Activated CD8-positive, alpha-beta memory T cell treated with anti-CD3 and anti-CD28 coated beads, Interleukin-2, amount 50 U/mL, for 48 hours (primary cell): Measurements from ENCODE around the gene BLM.
"Not testable (repeated sequence)": the region's sequence is repeated elsewhere in the genome, so short reads cannot be mapped to it uniquely, and the experiment has no call there.

Experiments used
- DNase-seq: peaks from one replicate; pipeline ENCODE4 v3.0.0-alpha.2; 2020

Gene BLM

DNA sequence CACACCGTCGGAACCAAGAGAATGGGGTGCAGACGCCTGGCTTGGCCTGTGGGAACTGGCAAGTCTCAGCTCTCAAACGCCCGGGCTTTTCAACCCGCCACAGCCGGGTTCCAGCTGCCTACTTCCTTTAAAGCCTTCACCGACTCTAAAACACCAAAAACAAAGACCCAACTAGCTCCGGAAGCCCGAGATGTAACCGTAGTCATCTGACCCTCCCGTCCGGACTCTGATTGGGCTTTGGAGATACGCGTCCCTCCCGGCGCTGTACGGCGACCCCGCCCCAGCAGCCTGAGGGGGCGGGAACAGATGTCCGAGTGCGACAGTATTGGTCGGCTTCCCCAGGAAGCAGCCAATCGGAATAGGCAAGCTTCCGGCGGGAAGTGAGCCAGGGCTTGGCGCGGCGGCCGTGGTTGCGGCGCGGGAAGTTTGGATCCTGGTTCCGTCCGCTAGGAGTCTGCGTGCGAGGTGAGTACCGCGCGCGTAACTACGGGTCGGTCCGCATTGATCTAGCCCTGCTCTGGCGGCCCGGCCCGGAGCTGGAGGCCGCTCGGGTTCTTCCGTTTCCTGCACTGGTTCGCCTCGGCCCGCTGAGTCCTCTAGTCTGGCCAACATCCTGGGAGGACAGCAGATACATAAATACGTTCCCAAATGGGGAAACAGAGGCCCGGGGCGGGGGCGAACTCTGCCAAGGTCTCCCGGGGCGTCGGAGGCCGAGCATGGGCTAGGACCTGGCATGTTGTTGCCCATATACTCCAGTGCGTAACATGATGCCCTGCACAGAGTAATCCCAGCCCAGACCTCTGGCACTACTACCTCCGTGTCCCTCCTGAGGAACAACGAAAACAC lies at the start of gene BLM:
BLM (plus strand) TSS at position 371 of the 846 bp plus-strand sequence. CDS start 30,047 bp downstream, outside the sequence.
- DNase-seq, result peak; percentile 92

DNA sequence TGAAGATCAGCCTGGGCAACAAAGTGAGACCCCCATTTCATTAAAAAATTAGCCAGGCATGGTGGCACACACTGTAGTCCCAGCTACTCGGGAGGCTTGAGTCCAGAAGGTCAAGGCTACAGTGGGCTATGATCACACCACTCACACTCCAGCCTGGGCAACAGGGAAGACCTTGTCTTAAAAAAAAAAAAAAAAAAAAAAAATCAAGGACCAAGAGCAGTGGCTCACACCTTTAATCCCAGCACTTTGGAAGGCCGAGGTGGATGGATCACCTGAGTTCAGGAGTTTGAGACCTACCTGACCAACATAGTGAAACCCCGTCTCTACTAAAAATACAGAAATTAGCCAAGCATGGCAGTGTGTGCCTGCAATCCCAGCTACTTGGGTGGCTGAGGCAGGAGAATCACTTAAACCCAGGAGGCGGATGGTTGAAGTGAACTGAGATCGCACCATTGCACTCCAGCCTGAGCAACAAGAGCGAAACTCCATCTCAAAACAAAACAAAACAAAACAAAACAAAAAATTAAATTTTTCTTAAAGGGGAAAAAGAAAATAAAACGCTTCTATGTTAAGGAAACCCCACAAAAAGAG lies 49.3 kb upstream of the BLM start:
- DNase-seq, result not testable (repeated sequence)

DNA sequence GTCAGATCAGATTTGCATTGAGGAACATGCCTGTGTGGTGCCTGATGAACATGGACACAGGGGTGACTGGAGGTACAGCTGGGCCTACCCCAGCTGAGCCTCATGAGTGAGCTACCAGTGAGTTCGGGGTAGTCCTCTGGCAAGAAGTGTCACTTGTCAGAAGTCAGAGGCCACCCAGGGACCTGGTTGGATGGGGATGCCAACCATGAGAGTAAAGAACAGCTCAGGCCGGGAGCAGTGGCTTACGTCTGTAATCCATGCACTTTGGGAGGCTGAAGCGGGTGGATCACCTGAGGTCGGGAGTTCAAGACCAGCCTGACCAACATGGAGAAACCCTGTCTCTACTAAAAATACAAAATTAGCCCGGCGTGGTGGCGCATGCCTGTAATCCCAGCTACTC lies 46.5 kb upstream of the BLM start:
- not testable (repeated sequence) for DNase-seq

DNA sequence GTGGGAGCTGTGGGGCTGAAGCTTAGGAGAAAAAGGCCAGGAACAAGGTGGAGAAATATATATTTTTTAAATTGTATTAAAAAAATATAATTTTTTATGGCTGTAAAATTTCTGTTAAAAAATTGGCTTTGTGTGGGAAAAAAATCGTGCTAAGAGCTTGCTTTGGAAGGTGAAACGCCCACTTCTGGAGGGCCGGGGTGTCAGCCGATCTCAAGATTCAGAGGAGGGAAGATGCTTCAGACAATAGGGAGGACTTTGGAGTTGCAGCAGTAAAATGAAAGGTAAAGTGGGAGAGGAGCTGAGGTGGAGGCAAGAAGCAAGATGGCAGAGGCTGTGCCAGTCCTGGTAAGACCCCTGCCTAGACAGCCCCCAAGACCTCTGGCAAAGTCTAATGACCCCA lies 45.9 kb upstream of the BLM start:
- no peak for DNase-seq

DNA sequence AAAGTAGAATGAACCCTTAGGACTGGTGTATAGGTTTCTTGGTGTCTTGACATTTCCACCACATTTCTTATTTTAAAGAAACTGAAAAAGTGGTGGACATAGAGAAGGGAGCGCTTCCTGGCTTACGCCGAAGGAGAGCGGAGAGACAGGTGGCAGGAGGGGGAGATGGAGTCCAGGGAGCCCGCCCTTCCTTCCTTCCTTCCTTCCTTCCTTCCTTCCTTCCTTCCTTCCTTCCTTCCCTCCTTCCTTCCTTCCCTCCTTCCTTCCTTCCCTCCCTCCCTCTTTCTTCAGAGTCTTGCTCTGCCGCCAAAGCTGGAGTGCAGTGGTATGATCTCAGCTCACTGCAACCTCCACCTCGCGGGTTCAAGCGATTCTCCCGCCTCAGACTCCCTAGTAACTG lies 43.8 kb upstream of the BLM start:
- DNase-seq, result not testable (repeated sequence)

DNA sequence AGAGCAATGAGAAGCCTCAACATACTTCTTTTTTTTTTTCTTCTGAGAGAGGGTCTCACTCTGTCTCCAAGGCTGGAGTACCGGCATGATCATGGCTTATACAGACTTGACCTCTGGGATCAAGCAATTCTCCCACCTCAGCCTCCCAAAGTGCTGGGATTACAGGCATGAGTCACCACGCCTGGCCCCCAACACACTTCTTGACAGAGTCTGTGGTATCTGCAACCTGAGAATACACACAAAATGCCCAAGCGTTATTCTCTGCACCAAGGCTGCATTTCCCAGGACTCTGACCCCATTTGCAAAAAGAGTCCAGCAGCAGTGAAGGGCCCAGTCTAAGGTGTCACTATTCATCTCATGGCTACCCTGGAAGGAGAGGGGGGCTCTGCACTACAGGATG lies 42.7 kb upstream of the BLM start:
- no peak for DNase-seq

DNA sequence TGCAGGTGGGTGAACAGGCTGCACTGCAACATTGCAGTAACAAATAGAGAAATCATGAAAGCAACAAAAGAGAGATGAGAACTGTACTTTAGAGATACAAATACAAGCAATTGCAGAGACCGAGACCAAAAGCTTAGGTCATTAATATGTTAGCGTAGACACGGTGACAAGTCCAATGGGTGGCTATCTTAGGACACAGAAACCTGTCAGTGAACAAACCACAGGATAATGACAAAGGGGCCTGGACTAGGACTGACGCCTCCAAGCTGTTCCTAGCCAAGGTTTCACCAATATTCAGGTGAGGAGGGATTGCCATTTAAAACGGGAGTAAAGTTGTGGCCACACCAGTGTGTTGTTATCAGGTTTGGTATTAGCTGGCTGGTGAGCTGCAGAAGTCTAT lies 41.7 kb upstream of the BLM start:
- DNase-seq, result no peak

DNA sequence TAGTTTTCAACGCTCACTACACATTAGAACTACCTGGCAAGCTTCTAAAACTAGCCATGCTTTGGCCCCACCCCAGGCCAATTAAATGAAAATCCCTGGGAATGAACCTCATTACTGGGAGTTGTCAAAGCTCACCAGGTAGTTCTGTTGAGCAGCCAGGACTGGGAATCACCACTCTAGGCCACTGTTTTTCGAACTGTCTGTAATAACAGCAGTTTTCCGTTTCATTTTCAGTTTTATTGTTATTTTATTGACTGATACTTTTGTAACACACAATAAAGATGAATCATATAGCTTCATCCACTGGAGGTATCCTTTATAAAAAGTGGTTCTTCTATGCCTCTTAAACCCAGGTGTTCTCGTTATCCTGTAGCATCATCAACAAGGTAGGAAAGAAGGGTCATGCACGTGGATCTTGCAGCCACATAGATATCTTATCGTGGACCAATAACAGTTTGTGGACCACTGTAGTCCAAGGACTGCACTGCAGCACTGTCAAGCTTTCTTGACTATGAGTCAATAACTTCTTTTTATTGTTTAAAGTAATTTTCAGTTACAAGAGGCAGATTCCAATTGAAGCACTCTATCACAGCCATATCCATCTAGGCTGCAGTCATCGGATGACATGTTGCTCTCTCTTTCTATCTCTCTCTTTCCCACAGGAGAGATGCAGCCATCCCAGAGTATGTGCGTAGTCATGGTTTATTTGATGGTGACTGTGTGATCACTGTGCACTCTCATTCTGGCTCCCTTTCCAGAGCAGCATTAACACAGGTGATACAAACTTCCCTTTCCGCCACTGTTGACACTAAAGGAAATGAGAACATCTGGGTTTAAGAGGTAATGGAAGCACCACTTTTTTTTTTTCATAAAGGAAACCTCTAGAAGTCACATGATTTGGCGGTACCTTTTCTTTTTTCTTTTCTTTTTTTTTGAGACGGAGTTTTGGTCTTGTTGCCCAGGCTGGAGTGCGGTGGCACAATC lies 39.0 kb upstream of the BLM start:
- DNase-seq, result no peak

DNA sequence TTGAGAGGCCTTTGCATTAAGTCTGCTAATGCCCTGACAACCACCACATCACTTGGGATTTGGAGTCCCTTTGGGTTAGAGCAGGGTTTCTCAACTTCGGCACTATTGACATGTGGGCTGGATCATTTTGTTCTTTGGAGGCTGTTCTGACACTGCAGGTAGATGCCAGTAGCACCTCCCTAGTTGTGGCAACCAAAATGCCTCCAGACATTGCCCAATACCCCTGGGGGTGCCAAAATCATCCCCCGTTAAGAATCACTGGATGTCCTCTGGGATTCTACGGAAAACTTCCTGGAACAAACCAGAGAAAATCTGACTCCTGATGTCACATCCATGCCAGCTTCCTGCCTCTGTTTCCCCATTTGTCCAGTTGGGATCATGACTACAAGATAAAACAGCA lies 37.2 kb upstream of the BLM start:
- no peak for DNase-seq

DNA sequence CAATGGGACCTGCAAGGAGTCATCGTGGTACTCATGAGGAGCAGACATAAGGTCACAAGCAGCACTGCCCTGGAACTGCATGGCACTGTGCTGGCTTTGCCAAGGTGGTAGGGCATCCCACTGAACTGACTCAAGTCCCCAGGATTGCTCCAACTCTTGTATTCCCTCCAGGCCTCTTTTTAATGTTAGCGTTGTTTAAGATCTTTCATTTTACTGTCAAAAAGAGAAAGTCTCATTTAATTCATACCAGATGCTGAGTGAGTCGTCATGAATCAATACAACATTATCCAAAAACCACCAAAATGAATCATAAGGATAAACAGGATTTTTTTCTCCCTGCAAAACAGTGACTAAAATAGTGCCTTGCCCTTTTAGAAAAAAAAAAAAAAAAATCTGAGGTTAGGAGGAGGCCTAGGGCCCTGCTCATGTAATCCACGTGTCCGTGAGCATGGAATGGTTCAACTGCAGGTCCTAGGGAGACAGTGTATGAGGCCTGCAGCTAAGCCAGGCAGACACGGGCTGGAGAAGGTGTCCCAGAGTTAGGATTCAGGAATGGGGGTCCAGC lies 36.7 kb upstream of the BLM start:
- no peak for DNase-seq

DNA sequence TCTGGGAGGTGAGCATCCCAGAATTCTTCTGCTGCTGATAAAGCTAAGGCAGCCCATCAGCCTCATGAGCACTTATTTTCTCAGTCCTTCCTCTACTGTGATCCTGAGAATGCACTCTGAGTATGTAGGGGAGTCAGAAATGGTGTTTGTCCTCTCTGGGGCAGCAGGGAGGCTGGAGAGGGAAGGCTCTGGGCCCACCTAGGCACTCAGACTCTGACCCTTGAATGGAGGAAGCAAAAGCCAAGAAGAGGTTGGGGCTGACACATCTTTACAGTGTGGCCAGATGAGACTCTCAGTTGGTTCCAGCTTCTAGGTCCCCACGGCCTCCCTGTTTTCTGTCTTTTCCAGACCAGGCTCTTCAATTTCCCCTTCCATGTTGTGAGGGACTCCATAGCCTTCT lies 36.1 kb upstream of the BLM start:
- no peak for DNase-seq

DNA sequence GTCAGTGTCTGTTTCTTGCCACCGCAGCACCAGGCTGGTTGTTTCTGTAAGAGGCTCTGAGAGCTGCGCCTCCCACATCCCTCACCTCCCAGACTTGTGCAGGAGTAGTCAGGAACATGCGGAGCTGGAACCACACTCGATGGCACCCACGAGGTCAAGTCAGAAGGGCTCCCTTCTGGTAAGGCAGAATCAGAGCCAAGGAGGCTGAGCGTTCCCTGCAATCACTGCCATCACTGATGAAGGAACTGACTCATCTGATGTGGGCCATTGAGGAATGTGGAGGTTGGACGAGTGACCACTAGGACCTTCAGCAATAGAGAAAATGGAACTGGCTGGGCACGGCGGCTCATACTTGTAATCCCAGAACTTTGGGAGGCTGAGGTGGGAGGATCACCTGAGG lies 35.7 kb upstream of the BLM start:
- no peak for DNase-seq

DNA sequence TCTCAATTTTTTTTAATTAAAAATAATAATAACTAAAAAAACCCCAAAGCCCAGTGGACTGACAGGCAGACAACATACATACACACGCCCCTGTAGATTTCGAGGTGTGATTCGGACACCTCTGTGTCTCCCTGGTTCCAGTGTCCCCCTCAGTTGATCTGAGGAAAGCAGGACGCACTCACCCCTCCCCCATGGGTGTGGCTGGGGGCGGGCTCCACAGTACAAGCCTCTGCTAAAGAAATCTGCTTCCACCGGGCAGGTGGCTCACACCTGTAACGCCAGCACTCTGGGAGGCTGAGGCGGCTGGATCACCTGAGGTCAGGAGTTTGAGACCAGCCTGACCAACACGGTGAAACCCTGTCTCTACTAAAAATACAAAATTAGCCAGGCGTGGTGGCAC lies 33.8 kb upstream of the BLM start:
- no peak for DNase-seq

DNA sequence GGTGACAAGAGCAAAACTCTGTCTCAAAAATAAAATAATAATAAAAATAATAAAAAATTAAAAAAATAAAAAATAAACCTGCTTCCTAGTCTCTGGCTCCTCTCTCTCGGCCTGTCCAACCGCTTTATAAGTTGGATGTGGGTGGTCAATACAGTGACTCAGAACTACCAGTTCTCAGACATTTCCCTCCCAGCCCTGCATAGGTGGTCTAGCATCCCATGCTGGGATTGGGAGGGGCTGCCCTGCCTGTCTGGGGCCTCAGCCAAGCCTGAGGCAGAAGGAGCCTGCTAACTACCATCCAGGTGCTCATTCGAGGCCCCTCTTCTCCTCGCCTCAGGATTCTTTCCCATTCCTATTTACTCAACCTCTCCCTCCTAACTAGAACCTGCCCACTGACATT lies 33.3 kb upstream of the BLM start:
- no peak for DNase-seq

DNA sequence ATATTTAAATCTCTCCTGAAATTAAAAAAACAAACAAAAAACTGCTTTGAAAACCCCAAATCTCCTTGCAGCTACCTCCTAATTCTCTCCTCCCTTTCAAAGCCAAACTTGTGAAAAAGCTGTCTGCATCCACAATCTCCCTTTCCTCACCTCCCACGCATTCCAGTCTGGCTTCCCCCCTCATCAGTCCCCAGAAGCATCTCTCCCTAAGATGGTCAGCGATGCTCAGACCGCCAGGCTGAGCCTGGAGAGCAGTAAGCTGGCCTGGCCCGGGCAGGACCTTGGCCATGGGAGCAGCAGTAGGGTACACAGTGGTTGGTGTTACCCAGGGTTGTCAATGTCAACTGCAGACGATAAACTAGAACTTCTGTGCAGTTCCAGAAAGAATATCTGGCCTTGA lies 32.9 kb upstream of the BLM start:
- DNase-seq, result no peak

DNA sequence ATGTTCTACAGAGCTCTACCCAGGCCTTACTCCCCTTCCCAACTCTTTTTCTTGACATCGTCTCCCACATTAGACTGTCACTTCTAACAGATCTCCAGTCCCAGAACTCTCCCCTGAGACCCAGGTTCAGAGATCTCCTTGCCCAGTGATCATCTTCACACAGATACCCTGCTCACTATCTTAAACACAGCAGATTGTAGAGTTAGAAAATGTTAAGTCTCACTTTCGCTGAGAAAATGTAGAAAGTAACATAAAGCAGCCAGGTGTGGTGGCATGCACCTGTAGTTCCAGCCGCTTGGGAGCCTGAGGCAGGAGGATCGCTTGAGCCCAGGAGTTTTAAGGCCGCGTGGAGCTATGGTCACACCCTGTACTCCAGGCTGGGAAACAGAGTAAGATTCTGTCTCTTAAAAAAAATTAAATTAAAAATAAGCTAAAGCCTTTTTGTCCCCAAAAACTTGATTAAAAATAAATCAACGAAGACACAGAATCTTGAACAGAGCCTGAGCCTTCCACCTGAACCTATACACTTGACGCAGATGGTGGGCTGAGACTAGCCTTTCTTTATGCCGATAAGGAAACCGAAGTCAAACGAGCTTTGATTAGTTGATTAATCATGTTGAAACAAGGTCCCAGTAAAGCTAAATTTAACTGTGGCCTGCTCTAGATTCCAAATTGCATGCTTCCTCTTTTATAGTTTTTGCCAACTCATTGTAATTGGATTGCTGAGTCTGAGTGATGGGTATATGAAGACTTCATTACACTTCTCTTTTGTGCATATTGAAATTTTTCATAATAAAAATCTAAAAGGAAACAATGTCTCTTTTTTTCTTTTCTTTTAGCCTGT lies 31.3 kb upstream of the BLM start:
- DNase-seq, result no peak

DNA sequence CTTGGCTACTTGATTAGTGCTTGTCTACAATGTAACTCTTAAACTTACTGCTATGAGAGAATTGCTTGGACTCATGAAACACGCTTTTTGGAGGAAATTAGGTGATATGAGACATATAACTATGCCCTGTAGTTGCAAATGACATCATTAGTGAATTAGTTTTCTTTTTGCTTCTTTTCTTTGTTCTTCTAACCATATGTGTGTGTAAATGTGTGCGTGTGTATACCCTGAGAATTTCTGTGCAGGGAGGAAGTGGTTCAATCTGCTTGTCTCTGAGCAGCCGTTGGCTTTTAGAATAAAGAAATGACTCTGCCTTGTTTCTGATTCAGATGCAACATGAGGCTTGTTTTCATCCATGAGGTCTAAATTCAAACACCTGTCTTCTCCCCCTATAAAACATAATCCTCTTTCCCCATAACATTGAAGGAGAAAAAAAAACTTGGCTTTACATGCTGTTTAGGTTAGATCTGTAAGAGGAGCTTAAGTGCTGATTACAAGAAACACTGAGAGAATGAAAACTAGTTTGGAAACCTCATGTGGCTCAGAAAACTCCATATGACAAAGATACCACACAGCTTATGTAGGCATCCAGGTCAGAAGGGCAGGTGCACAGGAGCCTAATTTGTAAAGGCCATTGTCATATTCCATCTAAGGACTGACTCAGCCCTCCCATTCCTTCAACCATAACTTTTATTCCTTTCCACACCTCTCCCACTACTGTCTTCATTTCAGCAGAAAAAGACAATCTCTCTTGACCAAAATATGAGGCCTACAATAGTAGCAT lies 30.5 kb upstream of the BLM start:
- no peak for DNase-seq

DNA sequence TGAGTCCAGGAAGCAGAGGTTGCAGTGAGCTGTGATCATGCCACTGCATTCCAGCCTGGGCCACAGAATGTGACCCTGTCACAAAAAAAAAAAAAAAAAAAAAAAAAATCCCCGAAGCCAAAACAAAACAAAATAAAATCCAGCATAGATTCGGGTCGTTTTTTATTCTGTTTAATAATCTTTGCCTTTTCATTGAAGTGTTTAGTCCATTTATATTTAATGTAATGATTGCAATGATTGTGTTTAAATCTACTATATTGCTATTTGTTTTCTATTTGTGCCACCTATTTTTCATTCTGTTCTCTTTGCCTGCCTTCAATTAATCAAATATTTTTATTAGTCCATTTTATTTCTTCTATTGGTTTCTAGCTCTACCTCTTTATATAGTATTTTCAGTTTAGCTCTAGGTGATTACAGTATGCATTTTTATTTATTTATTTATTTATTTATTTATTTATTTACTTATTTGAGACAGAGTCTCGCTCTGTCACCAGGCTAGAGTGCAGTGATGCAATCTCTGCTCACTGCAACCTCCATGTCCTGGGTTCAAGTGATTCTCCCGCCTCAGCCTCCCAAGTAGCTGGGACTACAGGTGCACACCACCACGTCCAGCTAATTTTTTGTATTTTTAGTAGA lies 27.7 kb upstream of the BLM start:
- not testable (repeated sequence) for DNase-seq

DNA sequence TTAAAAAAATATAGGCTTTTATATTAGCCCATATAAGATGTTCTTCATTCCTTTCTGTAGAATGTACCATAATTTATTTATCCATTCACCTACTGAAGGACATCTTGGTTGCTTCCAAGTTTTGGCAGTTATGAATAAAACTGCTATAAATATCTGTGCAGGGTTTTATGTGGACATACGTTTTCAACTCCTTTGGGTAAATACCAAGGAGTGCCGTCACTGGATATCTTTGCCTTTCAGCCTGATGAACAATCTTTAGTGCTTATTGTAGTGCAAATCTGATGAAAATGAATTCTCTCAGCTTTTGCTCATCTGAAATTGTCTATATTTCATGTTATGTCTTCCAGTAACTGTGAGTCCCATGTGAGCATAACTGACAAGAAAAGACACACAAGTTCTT lies 26.6 kb upstream of the BLM start:
- no peak for DNase-seq

DNA sequence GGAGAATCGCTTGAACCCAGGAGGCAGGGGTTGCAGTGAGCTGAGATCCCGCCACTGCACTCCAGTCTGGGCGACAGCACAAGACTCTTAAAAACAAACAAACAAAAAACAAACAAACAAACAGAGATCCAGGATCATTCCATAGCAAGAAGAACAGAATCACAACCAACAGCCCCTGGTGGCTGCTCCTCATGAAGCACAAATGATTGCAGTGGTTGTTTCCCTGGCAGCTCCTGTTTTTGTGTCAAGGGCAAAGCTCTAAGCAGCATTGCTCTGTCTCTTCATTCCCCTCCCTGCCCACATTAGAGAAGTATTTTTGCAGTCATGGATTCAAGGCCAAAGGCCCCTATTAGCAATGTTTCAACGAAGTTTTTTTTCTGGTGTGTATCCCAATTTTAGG lies 25.8 kb upstream of the BLM start:
- DNase-seq, result no peak
